HEK293 (cell line): ENCODE results near the gene EIF3M.

Experiments used
- EGR2 ChIP-seq: fragments of 450-650 bp; formaldehyde crosslinking; IDR thresholded peaks from 2 replicates; pipeline ENCODE4 v1.5.1; 2016; ENCODE audit warnings: low read depth, missing biosample characterization, missing genetic modification characterization
- HOXA7 ChIP-seq: sonication (generic); formaldehyde crosslinking; IDR thresholded peaks from 2 replicates; pipeline ENCODE4 v1.8.1; 2022; ENCODE audit warnings: missing genetic modification reagents, borderline replicate concordance
- HOXD13 ChIP-seq: sonication (generic); formaldehyde crosslinking; IDR thresholded peaks from 2 replicates; pipeline ENCODE4 v1.8.0; 2022; ENCODE audit warnings: missing genetic modification reagents, borderline replicate concordance
- SP3 ChIP-seq: fragments of 450-650 bp; formaldehyde crosslinking; IDR thresholded peaks from 2 replicates; pipeline ENCODE4 v1.5.1; 2016; ENCODE audit warnings: missing biosample characterization, missing genetic modification characterization
- SP7 ChIP-seq: fragments of 450-650 bp; formaldehyde crosslinking; IDR thresholded peaks from 2 replicates; pipeline ENCODE4 v1.5.1; 2016; ENCODE audit warnings: missing biosample characterization, missing genetic modification characterization
- TRIM28 ChIP-seq: IDR thresholded peaks from 2 replicates; pipeline ENCODE4 v1.6.1; 2011; ENCODE audit warnings: low read length, control low read depth, borderline replicate concordance
- YY1 ChIP-seq: fragments of 450-650 bp; formaldehyde crosslinking; IDR thresholded peaks from 2 replicates; pipeline ENCODE4 v1.5.1; 2018; ENCODE audit warnings: missing biosample characterization, missing genetic modification characterization
- ZBTB1 ChIP-seq: fragments of 450-650 bp; formaldehyde crosslinking; IDR thresholded peaks from 2 replicates; pipeline ENCODE4 v1.5.1; 2016; ENCODE audit warnings: missing biosample characterization, missing genetic modification characterization
- ZFHX2 ChIP-seq: fragments of 450-650 bp; formaldehyde crosslinking; conservative IDR thresholded peaks from 2 replicates; pipeline ENCODE4 v1.5.1; 2016; ENCODE audit warnings: missing biosample characterization, missing genetic modification characterization
- ZFP41 ChIP-seq: fragments of 450-650 bp; formaldehyde crosslinking; IDR thresholded peaks from 2 replicates; pipeline ENCODE4 v1.5.1; 2016; ENCODE audit warnings: missing biosample characterization, missing genetic modification characterization, borderline replicate concordance
- ZIC2 ChIP-seq: fragments of 450-650 bp; formaldehyde crosslinking; IDR thresholded peaks from 2 replicates; pipeline ENCODE4 v1.5.1; 2016; ENCODE audit warnings: missing biosample characterization, missing genetic modification characterization
- ZNF114 ChIP-seq: fragments of 450-650 bp; formaldehyde crosslinking; IDR thresholded peaks from 2 replicates; pipeline ENCODE4 v1.5.0; 2017; ENCODE audit warnings: missing biosample characterization, missing genetic modification characterization
- ZNF157 ChIP-seq: fragments of 450-650 bp; formaldehyde crosslinking; IDR thresholded peaks from 2 replicates; pipeline ENCODE4 v1.5.1; 2016; ENCODE audit warnings: missing biosample characterization, missing genetic modification characterization
- ZNF23 ChIP-seq: fragments of 450-650 bp; formaldehyde crosslinking; IDR thresholded peaks from 2 replicates; pipeline ENCODE4 v1.5.1; 2016; ENCODE audit warnings: missing biosample characterization, missing genetic modification characterization, borderline replicate concordance
- ZNF302 ChIP-seq: fragments of 450-650 bp; formaldehyde crosslinking; IDR thresholded peaks from 2 replicates; pipeline ENCODE4 v1.5.1; 2016; ENCODE audit warnings: missing biosample characterization, missing genetic modification characterization, low read depth
- ZNF391 ChIP-seq: fragments of 450-650 bp; formaldehyde crosslinking; IDR thresholded peaks from 2 replicates; pipeline ENCODE4 v1.5.1; 2016; ENCODE audit warnings: low read depth, missing biosample characterization, missing genetic modification characterization, borderline replicate concordance
- ZNF433 ChIP-seq: fragments of 450-650 bp; formaldehyde crosslinking; IDR thresholded peaks from 2 replicates; pipeline ENCODE4 v1.5.1; 2016; ENCODE audit warnings: missing biosample characterization, missing genetic modification characterization, low read depth
- ZNF510 ChIP-seq: fragments of 450-650 bp; formaldehyde crosslinking; IDR thresholded peaks from 2 replicates; pipeline ENCODE4 v1.5.1; 2018; ENCODE audit warnings: mild to moderate bottlenecking, missing genetic modification characterization, missing biosample characterization; ENCODE audit not compliant: insufficient replicate concordance
- ZNF623 ChIP-seq: fragments of 450-650 bp; formaldehyde crosslinking; IDR thresholded peaks from 2 replicates; pipeline ENCODE4 v1.5.1; 2016; ENCODE audit warnings: missing biosample characterization, missing genetic modification characterization
- ZNF658 ChIP-seq: fragments of 450-650 bp; formaldehyde crosslinking; IDR thresholded peaks from 2 replicates; pipeline ENCODE4; 2016; ENCODE audit warnings: missing biosample characterization, missing genetic modification characterization
- ZNF660 ChIP-seq: fragments of 450-650 bp; IDR thresholded peaks from 2 replicates; pipeline ENCODE4 v1.5.1; 2018; ENCODE audit warnings: missing biosample characterization, mild to moderate bottlenecking, missing genetic modification characterization
- ZNF664 ChIP-seq: fragments of 450-650 bp; formaldehyde crosslinking; IDR thresholded peaks from 2 replicates; pipeline ENCODE4 v1.5.1; 2016; ENCODE audit warnings: missing biosample characterization, missing genetic modification characterization
- ZNF768 ChIP-seq: fragments of 450-650 bp; formaldehyde crosslinking; IDR thresholded peaks from 2 replicates; pipeline ENCODE4 v1.5.1; 2018; ENCODE audit warnings: missing biosample characterization, mild to moderate bottlenecking, missing genetic modification characterization
- TF ChIP-seq, protein P1 (sequence below): fragments of 450-650 bp; formaldehyde crosslinking; IDR thresholded peaks from 2 replicates; pipeline ENCODE4 v1.5.1; 2016; ENCODE audit warnings: missing biosample characterization, missing genetic modification characterization
- TF ChIP-seq, protein P2 (sequence below): fragments of 450-650 bp; formaldehyde crosslinking; IDR thresholded peaks from 2 replicates; pipeline ENCODE4 v1.5.1; 2017; ENCODE audit warnings: missing biosample characterization, missing genetic modification characterization
- TF ChIP-seq, protein P3 (sequence below): fragments of 450-650 bp; formaldehyde crosslinking; IDR thresholded peaks from 2 replicates; pipeline ENCODE4; 2016; ENCODE audit warnings: missing biosample characterization, missing genetic modification characterization
- TF ChIP-seq, protein P4 (sequence below): fragments of 450-650 bp; formaldehyde crosslinking; IDR thresholded peaks from 2 replicates; pipeline ENCODE4 v1.5.1; 2016; ENCODE audit warnings: missing biosample characterization, missing genetic modification characterization, borderline replicate concordance
- TF ChIP-seq, protein P5 (sequence below): fragments of 450-650 bp; formaldehyde crosslinking; IDR thresholded peaks from 2 replicates; pipeline ENCODE4 v1.5.1; 2016; ENCODE audit warnings: missing biosample characterization, missing genetic modification characterization, borderline replicate concordance

EIF3M gene

DNA sequence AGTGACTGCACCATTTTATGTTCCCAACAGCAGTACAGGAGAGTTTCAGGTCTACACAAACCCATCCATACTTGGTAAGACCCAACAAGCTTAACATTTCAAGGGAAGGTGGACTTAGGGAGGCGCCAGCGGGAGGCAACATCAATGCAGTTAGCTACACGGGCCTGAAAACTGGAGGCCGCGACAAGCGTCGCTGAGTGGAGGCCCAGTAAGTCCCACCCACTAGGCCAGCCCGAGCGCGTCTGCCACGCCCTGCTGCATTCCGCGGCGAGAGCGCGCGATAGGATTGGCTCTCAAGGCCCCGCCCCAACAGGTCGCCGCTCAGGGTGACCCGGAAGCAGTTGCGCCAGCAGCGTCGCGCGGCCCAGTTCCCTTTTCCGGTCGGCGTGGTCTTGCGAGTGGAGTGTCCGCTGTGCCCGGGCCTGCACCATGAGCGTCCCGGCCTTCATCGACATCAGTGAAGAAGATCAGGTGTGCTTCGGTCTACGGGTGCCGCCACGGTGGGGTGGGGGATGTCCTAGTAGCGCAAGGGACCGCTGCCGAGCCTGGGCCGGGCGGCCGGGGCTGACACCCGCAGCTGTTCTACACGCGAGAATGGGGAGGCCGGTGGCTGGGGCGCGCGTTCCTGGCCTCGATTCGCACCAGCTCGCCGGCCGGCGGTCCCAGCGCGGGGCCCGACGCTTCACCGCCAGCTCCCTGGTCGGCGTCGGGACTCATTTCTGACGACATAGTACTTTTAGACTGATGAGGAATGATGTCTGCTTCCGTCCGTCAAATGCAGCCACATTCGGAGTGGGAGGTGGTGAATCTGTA, at the start of gene EIF3M (continued):
- TF ChIP-seq, protein P1, sequence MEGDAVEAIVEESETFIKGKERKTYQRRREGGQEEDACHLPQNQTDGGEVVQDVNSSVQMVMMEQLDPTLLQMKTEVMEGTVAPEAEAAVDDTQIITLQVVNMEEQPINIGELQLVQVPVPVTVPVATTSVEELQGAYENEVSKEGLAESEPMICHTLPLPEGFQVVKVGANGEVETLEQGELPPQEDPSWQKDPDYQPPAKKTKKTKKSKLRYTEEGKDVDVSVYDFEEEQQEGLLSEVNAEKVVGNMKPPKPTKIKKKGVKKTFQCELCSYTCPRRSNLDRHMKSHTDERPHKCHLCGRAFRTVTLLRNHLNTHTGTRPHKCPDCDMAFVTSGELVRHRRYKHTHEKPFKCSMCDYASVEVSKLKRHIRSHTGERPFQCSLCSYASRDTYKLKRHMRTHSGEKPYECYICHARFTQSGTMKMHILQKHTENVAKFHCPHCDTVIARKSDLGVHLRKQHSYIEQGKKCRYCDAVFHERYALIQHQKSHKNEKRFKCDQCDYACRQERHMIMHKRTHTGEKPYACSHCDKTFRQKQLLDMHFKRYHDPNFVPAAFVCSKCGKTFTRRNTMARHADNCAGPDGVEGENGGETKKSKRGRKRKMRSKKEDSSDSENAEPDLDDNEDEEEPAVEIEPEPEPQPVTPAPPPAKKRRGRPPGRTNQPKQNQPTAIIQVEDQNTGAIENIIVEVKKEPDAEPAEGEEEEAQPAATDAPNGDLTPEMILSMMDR (tag by site-specific recombination): no peak; the same call in 1 of the 2 replicates
- TF ChIP-seq ZNF658 (tag by site-specific recombination) (no peak), ZIC2 (tag by site-specific recombination) (no peak), ZNF433 (tag by site-specific recombination) (no peak), HOXA7 (CRISPR knock-in tag) (no peak), ZNF302 (tag by site-specific recombination) (no peak), EGR2 (tag by site-specific recombination) (no peak), HOXD13 (no peak), ZNF768 (tag by site-specific recombination) (no peak), ZNF23 (no peak), ZFP41 (tag by site-specific recombination) (no peak), YY1 (tag by site-specific recombination) (peak; percentile 54; the same call in 1 of the 2 replicates), ZNF660 (tag by site-specific recombination) (peak; percentile 77), ZBTB1 (no peak), TRIM28 (peak; percentile 84; the same call in 1 of the 2 replicates), ZNF510 (no peak), ZNF114 (no peak), SP3 (peak; percentile 90), ZNF664 (tag by site-specific recombination) (no peak), SP7 (tag by site-specific recombination) (peak; percentile 35; the same call in 1 of the 2 replicates), ZNF391 (tag by site-specific recombination) (no peak), ZFHX2 (tag by site-specific recombination) (0 out of 2 replicates have a peak, but pooled peaks have one; percentile 12), ZNF623 (tag by site-specific recombination) (no peak), ZNF157 (tag by site-specific recombination) (no peak)
- TF ChIP-seq, protein P2, sequence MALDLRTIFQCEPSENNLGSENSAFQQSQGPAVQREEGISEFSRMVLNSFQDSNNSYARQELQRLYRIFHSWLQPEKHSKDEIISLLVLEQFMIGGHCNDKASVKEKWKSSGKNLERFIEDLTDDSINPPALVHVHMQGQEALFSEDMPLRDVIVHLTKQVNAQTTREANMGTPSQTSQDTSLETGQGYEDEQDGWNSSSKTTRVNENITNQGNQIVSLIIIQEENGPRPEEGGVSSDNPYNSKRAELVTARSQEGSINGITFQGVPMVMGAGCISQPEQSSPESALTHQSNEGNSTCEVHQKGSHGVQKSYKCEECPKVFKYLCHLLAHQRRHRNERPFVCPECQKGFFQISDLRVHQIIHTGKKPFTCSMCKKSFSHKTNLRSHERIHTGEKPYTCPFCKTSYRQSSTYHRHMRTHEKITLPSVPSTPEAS (tag by site-specific recombination): no peak
- TF ChIP-seq, protein P3, sequence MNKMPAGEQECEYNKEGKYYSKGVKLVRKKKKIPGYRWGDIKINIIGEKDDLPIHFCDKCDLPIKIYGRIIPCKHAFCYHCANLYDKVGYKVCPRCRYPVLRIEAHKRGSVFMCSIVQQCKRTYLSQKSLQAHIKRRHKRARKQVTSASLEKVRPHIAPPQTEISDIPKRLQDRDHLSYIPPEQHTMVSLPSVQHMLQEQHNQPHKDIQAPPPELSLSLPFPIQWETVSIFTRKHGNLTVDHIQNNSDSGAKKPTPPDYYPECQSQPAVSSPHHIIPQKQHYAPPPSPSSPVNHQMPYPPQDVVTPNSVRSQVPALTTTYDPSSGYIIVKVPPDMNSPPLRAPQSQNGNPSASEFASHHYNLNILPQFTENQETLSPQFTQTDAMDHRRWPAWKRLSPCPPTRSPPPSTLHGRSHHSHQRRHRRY (tag by site-specific recombination): no peak
- TF ChIP-seq, protein P4, sequence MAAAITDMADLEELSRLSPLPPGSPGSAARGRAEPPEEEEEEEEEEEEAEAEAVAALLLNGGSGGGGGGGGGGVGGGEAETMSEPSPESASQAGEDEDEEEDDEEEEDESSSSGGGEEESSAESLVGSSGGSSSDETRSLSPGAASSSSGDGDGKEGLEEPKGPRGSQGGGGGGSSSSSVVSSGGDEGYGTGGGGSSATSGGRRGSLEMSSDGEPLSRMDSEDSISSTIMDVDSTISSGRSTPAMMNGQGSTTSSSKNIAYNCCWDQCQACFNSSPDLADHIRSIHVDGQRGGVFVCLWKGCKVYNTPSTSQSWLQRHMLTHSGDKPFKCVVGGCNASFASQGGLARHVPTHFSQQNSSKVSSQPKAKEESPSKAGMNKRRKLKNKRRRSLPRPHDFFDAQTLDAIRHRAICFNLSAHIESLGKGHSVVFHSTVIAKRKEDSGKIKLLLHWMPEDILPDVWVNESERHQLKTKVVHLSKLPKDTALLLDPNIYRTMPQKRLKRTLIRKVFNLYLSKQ (tag by site-specific recombination): no peak
- TF ChIP-seq, protein P5, sequence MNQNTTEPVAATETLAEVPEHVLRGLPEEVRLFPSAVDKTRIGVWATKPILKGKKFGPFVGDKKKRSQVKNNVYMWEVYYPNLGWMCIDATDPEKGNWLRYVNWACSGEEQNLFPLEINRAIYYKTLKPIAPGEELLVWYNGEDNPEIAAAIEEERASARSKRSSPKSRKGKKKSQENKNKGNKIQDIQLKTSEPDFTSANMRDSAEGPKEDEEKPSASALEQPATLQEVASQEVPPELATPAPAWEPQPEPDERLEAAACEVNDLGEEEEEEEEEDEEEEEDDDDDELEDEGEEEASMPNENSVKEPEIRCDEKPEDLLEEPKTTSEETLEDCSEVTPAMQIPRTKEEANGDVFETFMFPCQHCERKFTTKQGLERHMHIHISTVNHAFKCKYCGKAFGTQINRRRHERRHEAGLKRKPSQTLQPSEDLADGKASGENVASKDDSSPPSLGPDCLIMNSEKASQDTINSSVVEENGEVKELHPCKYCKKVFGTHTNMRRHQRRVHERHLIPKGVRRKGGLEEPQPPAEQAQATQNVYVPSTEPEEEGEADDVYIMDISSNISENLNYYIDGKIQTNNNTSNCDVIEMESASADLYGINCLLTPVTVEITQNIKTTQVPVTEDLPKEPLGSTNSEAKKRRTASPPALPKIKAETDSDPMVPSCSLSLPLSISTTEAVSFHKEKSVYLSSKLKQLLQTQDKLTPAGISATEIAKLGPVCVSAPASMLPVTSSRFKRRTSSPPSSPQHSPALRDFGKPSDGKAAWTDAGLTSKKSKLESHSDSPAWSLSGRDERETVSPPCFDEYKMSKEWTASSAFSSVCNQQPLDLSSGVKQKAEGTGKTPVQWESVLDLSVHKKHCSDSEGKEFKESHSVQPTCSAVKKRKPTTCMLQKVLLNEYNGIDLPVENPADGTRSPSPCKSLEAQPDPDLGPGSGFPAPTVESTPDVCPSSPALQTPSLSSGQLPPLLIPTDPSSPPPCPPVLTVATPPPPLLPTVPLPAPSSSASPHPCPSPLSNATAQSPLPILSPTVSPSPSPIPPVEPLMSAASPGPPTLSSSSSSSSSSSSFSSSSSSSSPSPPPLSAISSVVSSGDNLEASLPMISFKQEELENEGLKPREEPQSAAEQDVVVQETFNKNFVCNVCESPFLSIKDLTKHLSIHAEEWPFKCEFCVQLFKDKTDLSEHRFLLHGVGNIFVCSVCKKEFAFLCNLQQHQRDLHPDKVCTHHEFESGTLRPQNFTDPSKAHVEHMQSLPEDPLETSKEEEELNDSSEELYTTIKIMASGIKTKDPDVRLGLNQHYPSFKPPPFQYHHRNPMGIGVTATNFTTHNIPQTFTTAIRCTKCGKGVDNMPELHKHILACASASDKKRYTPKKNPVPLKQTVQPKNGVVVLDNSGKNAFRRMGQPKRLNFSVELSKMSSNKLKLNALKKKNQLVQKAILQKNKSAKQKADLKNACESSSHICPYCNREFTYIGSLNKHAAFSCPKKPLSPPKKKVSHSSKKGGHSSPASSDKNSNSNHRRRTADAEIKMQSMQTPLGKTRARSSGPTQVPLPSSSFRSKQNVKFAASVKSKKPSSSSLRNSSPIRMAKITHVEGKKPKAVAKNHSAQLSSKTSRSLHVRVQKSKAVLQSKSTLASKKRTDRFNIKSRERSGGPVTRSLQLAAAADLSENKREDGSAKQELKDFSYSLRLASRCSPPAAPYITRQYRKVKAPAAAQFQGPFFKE (tag by site-specific recombination): no peak
